Stimulated activated CD4-positive, alpha-beta T cell treated with anti-CD3 and anti-CD28 coated beads, TNF-alpha, amount 100 ng/mL, for 48 hours (primary cell): ENCODE measurements around the gene NFIA.

Source experiments
- DNase-seq, 3 donors: peaks; one replicate each; pipeline ENCODE4 v3.0.0-alpha.2; 2020; ENCODE audit warnings: low read depth in 3 of 3

Gene NFIA

DNA sequence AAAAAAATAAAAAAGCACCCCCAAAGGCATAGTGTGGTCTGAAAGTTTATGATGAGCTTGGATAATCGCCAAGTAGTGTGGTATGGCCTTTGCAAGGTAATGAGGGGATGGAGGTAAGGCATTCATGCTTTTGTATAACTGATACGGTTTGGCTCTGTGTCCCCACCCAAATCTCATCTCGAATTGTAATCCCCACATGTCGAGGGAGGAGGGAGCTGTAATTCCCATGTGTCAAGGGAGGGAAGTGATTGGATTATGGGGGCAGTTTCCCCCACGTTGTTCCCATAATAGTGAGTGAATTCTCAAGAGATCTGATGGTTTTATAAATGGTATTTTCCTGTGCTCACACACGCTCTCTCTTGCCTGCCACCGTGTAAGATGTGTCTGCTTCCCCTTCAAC is 215.5 kb downstream of the NFIA start:
- DNase-seq: no peak

- no peak for DNase-seq
Observed at GRCh38 chr1:61299463-61299862, 217.1 kb downstream of the NFIA start.

GRCh38 chr1:61300899-61301298 is 218.5 kb downstream of the NFIA start:
- DNase-seq: no peak

DNA sequence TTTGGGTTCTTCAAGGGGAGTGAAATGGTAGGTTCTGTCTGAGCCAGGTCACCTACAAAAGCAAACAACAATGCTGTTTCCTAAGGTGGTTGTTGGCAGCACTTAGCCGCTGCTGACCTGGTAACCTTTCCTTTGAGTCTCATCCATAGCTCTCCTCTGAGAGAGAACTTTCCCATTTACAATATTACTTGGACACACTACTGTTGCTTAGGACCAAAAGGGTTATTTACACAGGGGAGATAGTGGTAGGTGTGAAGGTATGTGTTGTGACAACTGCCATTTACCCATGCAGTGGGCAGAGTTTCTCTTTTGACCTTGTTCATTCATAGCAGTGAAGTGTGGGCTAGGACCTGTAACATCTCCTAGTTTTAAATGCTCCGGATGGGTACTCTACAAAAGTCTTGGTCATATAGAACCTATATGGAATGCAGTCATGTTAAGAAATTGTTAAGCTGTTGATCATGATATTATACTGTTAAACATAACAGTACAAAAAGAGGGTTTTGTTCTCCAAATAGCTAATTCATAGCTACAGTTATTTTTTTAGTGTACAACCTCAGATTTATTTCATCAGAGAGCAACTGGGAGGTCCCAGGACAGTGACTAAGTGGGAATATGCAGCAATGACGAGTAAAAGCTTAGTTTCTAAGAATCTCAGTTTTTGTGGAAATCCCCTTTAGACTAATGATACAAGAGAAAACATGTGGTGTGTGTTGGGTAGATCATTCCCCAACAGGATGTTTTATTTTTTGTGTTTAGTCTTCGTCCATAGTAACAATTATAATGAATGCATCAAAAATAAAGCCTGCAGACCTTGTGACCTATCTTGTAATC is 219.7 kb downstream of the NFIA start:
- DNase-seq: no peak

GRCh38 chr1:61307422-61308142 is 225.2 kb downstream of the NFIA start:
- DNase-seq: no peak

GRCh38 chr1:61310057-61310456 is 227.7 kb downstream of the NFIA start:
- no peak for DNase-seq

- no peak for DNase-seq
Observed at GRCh38 chr1:61310538-61310937, 228.2 kb downstream of the NFIA start.

GRCh38 chr1:61313906-61314422 is 231.6 kb downstream of the NFIA start:
- no peak for DNase-seq

DNA sequence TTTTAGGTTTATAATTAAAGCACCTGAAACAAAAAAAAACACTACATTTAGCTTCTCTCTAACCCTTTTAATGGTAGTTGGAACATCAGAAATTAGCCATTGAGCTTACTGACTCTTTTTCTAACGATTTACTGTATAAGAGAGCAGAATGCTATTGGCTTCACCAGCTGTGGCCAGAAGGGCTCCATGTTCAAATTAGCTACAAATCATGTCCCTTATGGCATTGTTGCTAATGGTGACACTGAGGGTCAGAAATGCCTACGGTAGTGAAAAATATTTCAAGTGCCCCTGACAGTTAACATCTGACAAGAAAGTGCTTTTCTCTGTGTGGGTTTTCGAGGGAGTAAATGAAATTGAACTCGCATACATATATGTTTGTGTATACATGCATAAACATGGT is 232.7 kb downstream of the NFIA start:
- DNase-seq: no peak

DNA sequence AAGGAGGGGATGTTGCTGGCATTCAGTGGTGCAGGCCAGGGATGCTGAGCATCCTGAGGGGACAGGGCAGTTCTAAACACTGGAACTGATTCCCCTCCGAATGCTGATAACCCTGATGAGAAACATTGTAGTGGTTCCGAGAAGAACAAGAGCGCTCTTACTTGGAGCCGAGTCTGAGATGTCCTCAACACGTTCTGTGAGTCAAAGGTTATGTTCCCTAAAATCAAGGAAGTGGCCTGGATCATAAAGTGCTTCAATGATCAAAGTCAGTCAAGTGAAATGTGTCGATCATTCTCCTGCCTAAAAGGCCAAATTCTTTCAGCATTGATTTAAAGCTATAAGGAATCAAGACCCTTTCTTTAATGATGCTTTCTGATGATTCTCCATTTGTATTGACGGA is 234.1 kb downstream of the NFIA start:
- no peak for DNase-seq

- peak in 1 of 3 donors; percentile 28 for DNase-seq
Observed at GRCh38 chr1:61318319-61319125, 236.2 kb downstream of the NFIA start.

- no peak for DNase-seq
Observed at GRCh38 chr1:61320575-61320974, 238.2 kb downstream of the NFIA start.

- no peak for DNase-seq
Observed at GRCh38 chr1:61322008-61322744, 239.8 kb downstream of the NFIA start.

GRCh38 chr1:61322769-61323168 is 240.4 kb downstream of the NFIA start:
- no peak for DNase-seq

GRCh38 chr1:61323681-61324328 is 241.4 kb downstream of the NFIA start:
- DNase-seq: no peak

DNA sequence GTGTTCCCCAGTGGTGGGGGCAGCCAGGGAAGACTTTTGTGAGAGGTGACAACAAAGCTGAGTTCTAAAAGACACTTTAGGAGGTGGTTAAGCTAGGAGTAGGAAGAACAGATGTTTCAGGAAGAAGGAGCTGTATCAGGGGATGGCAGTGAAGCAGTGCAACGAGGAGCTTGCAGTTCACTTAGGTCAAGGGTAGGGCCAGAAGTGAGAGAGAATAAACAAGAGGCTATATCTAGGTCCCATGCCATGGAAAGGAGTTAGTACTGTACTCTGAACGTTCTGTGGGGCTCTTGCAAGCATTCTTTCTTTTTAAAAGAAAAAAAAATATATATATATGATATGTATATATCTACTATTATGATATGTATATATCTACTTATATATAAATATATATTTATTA is 244.4 kb downstream of the NFIA start:
- DNase-seq: no peak

- DNase-seq: no peak
Observed at GRCh38 chr1:61327436-61327835, 245.1 kb downstream of the NFIA start.

- no peak for DNase-seq
Observed at GRCh38 chr1:61329556-61329955, 247.2 kb downstream of the NFIA start.

- no peak for DNase-seq
Observed at GRCh38 chr1:61330018-61330417, 247.7 kb downstream of the NFIA start.

DNA sequence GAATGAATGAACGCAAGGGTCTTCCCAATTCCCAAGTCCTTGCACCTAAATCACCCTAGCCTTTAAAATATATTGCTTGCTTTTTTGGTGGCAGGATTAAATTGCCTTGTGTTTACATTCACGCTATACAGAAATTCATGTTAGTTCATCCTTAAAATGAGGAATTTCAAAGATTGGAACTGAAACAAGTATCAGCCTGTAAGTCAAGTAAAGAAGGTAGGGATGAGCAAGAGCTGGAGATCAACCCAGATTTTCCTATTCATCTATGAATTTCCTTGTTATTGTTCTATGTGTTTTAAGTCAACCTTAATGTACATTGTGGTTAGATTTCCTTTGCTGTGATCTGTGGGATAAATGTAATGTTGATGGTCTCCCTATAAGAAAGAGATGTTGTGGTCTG is 248.2 kb downstream of the NFIA start:
- no peak for DNase-seq

- no peak for DNase-seq
Observed at GRCh38 chr1:61332196-61332753, 249.9 kb downstream of the NFIA start.
